ENCODE measurements around the gene METTL8.

The METTL8 gene

DNA sequence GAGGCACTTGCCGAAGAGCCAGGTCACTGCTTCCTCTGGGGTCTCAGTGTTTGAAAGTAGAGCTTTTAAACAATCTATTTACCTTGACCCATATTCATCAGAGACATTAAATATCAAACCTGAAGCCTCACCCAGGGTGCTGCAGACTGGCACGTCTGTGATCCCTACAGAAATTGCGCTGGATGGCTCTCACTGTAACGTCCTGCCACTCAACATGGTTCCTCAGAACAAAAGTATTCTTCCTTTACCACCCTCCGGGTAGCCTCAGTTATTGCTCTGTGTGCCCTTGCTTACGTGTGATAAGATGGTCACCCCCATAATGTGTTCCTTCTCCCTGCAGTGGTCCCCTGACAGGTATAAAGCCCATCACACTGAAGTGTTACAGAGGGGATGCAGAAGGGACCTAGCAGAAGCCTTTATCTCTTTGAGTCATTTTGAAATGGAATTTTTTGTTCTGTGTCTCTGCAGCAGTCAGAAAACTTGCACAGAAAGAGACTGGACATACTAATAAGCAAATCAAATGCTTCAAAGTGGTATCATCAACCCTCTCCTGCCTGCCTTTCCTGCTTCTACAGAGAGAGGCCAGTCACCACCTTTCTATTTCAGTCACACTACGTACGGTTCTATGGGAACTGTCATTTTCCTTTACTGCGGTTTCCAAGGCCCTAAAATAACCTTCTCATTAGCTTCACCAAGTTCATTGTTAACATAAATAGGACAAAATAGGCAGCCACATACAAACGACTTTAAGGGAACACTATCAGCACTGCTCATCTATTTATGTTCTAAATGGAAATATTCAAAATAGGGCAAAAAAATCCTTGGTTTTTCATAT is 86.8 kb downstream of the METTL8 start:
- DNase-seq, result peak in 1 of 56 donors; percentile 1

GRCh38 chr2:171345971-171346722 is 87.6 kb downstream of the METTL8 start:
- DNase-seq, result no peak

DNA sequence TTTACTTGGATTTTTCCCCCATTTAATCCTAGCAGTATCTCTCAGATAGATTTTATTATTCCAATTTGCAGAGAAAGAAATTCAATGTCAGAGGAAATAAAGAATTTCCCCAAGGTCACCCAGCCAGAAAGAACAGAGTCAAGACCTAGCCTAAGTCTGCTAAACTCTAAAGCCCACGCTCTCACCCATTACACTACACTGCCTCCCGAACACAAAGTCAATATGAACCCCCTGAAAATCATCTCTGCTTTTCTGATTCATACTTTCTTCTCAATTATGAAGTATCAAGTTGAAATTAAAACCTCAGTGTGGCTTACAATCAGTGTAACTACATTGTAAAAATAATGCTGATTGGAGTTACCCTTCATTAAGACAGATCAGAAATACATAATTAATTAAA is 89.6 kb downstream of the METTL8 start:
- DNase-seq, result no peak

- no peak for DNase-seq
Measured at GRCh38 chr2:171342067-171342413, 91.8 kb downstream of the METTL8 start.

DNA sequence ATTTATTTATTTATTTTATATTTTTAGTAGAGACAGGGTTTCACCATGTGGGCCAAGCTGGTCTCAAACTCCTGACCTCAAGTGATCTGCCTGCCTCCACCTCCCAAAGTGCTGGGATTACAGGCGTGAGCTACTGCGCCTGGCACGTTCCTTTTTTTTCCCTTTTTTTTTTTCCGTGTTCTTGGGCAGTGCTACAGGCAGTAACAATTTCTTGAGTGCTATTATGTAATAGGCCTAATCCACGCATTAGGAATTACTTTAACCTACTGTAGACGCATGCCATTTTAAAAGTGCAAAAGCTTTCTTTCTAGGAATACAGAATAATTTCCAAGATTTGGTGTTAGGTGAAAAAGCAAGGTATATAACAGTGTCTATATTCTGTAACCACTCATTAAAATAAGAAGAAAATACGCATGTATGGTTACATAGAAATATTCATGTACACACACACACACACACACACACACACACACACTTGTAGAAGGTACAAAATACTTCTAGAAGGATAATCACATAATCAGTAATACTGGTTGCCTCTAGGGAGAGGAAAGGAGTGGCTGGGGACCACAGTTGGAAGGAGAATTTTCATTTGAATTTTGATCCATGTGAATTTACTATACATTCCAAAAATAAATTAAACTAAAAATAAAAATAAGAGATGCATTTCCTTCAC is 92.3 kb downstream of the METTL8 start:
- DNase-seq, result no peak

GRCh38 chr2:171334946-171335345 is 98.8 kb downstream of the METTL8 start:
- DNase-seq, result no peak

DNA sequence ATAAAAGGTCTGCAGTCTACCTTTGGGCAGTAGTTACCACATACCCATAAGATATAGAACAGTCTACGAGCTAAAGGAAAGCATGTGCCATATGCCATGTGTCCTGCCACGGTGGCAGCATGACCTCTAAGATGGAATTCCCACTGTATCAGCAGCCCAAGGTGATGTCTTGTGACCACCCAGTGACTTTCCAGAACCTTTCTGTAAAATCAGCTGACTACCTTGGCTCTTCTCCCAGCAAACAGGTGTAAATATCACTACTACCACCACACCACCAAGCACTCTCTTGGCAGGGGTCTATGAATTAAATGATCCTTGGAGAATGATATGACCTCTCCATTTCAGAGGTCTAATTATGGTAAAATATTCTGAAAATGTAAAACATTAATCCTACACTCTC is 99.6 kb downstream of the METTL8 start:
- no peak for DNase-seq

DNA sequence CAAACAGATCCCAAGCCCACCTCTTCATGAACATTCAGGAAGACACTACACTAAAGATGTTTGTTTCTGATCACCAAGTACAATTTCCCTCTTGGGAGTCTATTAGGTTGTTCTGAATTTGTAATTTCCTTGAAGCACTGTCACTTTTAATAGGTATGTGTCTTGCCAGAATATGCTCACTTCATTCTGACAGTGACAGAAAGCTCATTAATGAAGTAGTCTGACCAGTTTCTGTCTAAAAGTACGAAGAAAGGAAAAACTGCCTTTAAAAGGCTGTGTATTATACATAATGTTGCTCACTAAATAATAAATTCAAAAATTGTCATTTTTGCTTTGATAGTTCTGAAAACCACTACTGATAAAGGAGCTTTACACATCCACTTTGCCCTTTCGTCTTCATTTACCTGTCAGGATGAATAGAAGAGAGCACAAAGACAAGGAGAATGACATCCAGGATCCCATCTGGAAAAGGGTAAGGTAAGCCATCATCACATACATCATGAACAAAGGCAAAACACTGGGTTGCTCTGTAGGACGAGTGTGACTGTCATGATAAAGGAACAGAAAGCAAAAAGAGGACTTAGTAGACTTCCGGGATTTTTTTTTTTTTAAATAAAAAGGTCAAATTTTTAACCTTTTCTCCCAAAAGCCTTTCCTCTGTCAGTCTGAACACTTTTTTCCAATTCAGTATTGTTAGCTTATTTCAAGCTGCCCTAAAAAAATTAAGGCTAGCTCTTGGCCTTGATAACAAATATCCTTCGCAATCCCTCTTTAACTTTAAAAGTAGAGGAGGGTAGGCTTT is 103.4 kb downstream of the METTL8 start:
- no peak for DNase-seq

DNA sequence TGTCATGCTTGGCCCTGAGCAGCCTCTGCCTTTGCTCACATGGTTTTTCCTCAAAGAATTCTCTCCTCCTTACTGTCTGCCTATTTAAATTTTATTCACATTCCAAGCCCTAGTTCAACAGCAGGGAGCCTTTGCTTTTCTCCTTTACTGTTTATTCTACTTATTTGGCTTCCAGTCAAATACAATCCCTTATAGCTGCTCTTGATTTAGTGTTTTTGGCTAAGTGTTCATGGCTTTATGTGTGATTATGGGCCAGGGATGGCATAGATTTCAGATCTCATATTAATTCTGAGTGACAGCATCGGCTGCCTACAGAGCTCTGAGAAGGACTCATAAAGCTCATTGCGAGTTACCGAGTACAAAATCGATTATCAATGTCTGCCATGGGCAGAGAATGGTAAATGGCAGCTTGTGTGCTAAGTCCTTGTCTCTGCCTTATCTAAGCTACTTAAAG is 106.7 kb downstream of the METTL8 start:
- DNase-seq, result no peak

DNA sequence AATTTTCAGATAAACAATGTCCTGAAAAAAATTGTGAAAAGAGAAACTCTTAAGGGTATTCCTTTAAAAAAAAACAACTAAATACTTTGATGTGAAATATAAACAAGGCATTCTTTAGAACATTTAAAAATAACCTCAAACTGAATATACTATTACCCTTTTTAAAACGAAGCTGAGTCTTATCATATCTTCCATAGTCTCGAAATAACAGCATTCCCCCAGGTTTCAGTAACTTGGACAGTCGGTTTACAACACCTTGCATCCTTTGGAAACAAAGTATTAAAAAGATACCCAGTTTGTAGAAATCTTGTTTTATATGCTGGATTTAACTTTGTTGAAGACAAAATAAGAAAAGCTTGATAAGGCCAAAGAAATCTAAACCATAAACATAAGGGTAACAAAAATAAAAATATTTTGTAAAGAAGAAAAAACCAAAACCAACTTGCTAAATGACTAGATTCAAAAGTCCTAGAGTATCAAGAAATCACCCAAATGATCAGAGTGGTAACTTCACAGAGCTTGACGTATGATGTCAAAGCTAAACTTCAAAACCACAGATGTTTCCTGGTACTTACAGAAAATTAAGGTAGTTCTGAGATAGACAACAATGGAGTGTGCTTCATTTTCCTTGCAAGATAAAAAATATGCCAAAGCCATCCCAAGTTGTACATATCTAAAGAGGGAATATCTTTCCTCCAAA is 107.8 kb downstream of the METTL8 start:
- DNase-seq, result no peak

DNA sequence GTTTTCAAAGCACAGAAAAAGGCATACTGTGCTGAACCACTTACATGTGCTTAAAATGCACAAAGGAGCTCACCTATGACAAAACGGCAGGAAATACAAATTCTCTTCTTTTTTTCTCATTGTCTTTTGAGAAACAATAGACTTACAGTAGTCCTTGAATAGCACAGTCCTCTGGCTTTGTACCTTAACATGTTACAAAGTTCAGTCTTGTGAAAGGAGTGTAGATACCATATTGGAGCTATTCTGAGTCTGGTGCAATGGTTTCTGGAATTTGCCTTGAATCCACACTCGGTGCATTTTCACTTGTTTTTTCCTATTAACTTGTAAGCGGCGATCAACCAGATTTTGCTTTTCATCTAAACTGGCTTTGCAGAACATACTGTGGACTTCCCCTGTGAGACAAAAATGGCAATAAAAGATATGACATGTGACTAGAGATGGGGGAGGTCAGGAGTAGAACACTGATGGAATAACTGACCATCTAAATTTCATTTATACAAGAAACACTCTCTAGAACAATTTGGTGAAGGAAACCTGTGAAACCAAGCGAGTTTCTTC is 109.7 kb downstream of the METTL8 start:
- DNase-seq, result no peak

- DNase-seq, result no peak
Measured at GRCh38 chr2:171322928-171323327, 110.9 kb downstream of the METTL8 start.

DNA sequence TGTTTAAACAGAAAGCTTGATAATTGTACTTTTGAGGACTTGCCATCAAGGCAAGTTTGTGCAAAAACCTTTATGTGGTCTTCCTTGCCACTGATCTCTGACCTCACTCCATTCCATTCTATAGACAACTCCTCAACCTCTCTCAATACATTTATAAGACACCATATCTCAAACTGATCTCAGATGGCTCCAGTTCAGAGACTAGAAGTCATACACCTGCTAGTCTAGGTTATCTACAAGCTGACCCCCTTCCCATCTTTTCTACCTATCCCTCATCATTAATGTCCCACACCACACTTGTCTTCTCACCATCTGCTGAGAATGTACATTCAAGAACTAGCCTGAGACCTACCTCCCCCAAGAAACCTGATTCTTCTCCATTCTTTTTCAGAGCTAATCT is 113.1 kb downstream of the METTL8 start:
- DNase-seq, result no peak

DNA sequence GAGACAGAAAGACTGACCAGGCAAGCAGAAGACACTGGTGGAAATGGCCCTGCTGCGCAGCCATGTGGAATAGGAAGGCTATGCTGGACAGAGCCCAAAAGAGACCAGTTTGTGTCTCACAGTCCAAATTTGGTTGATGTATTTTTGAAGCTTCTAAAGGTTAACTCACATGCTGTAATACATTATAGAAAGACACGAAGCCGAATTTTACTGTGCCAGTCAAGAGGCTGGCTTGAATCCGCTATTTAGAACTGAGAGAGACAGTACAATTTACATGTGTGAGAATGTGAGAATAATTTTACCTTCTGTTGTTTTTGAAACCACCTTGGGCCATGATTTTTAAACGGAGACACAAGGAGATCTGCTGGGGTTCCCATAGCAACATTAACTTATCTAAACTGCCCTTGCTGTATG is 113.6 kb downstream of the METTL8 start:
- DNase-seq, result no peak

GRCh38 chr2:171319164-171319810 is 114.5 kb downstream of the METTL8 start:
- DNase-seq, result peak in 19 of 56 donors; percentile 2 to 58 (median 17)

DNA sequence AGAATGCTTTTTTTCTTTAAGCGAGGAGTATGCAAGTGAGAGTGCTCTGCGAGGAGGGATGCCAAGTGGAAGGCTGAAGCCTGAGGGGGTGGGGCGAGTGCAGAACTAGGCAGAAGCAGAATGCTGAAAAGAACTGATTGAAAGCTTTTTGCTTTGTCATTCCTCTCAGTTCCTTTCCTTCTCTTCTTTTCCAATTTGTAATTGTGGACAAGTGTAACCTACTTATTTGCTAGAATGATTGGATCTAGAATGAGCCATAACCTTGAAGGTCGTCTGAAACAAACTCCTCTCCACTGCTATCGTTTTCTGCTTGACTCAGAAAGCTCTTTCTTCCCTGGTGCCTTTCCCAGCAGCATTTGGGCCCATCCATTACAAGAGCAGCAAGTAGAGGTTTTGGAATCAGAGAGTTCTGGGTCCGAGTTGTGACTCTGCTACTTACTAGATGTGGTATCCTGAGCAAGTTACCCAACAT is 115.3 kb downstream of the METTL8 start:
- peak in 49 of 56 donors; percentile 2 to 84 (median 44) for DNase-seq

DNA sequence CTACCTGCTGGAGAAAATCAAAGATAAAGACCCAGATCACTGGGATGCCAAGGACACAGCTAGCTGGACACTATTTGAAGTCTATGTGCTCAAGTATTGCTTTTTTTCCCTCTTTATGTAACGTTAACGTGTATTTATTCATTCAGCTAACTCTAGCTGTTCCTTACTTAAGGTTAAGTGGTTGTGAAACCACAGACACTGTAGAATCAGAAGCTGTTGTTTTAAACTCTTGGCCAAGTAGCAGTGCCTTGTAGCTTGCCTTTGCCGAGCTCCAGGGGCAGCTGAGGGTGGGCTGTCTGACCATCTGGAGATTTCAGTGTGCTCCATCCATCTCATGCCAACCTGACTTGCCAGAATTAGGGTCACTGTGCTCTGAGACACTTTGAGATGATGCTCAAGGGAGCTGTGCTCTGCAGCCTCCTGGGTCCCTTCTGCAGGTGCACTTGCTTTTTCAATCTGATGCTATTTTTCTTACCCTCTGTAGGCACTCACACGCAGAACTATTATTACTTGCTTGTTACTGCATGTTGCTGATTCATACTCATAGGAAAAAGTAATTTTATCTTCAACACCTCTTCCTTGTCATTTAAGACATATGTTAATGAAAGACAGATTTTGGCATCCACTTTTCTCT is 116.2 kb downstream of the METTL8 start:
- peak in 17 of 56 donors; percentile 1 to 47 (median 10) for DNase-seq

DNA sequence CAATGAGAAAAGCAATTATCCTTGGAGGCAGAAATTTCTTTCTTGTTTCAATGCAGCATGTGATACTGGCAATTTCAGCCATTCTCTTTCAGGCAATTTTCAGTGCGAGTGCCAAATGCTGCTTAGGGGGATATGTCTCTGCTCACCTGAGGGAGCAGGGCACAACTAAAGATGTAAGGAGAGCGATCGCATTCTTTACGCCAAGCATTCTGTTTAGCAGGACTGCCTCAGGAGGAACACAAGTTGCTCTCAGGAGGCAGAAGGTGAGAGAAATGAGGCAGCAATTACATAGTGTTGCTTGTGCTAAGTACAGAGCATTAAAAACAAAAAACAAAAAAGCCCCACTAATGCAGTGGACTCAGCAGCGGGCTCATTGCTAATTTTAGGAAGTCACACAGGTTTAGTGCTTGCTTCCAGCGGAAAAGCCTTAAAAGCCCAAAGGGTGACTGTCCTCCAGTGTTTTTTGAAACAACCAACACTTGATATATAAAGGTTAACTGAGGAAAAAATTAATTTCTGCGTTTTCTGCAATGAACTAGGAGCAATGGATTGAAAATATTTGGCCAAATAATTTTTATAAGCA is 116.9 kb downstream of the METTL8 start:
- DNase-seq, result peak in 5 of 56 donors; percentile 4 to 14 (median 8)

- DNase-seq, result no peak
Measured at GRCh38 chr2:171316220-171316619, 117.6 kb downstream of the METTL8 start.

All from nucleus accumbens (tissue), 56 donors.